Neuronal stem cell (in vitro differentiated cells): ENCODE data around the gene TAS1R2.

Source experiments
- DNase-seq: peaks from one replicate; pipeline ENCODE4 v3.0.0-alpha.2; 2013; ENCODE audit warnings: low spot score
- H2AFZ ChIP-seq: one replicate; pipeline ENCODE4 v1.6.1; 2013; ENCODE audit warnings: mild to moderate bottlenecking, low read length, inconsistent platforms
- H2AK5ac ChIP-seq: 2 replicates; pipeline ENCODE4 v1.6.1; 2013; ENCODE audit warnings: low read depth, mild to moderate bottlenecking, inconsistent platforms, low read length, moderate library complexity, mixed read lengths
- H2BK120ac ChIP-seq: 2 replicates; pipeline ENCODE4 v1.6.1; 2013; ENCODE audit warnings: low read depth, mild to moderate bottlenecking, inconsistent platforms, low read length, moderate library complexity, mixed read lengths
- H2BK12ac ChIP-seq: one replicate; pipeline ENCODE4 v1.6.1; 2013; ENCODE audit warnings: low read length, inconsistent platforms
- H2BK15ac ChIP-seq: 2 replicates; pipeline ENCODE4 v1.6.1; 2013; ENCODE audit warnings: mild to moderate bottlenecking, low read length, inconsistent platforms, mixed read lengths
- H2BK5ac ChIP-seq: one replicate; pipeline ENCODE4 v1.6.1; 2013; ENCODE audit warnings: inconsistent platforms, mild to moderate bottlenecking, low read length, moderate library complexity
- H3K14ac ChIP-seq: one replicate; pipeline ENCODE4 v1.6.1; 2013; ENCODE audit warnings: low read length, inconsistent platforms
- H3K18ac ChIP-seq: 2 replicates; pipeline ENCODE4 v1.6.1; 2013; ENCODE audit warnings: low read length, inconsistent platforms
- H3K23ac ChIP-seq: 2 replicates; pipeline ENCODE4 v1.6.1; 2013; ENCODE audit warnings: low read depth, mild to moderate bottlenecking, mixed read lengths, low read length, inconsistent platforms; ENCODE audit not compliant: poor library complexity
- H3K27ac ChIP-seq: replicated peaks from 3 replicates; pipeline ENCODE4 v1.5.1; 2013; ENCODE audit warnings: low read length, inconsistent platforms
- H3K27me3 ChIP-seq, 3 experiments: 2 replicates each; pipeline ENCODE4 v1.6.1; 2013; ENCODE audit warnings: low read length in 3 of 3, mild to moderate bottlenecking in 2 of 3, inconsistent platforms in 1 of 3, low read depth in 1 of 3, mixed read lengths in 1 of 3, moderate library complexity in 1 of 3; ENCODE audit not compliant: control insufficient read depth in 3 of 3, insufficient read depth in 3 of 3
- H3K36me3 ChIP-seq, 2 donors: replicated peaks in 1 of 2; 2 replicates each; pipeline ENCODE4 v1.6.1; 2013; ENCODE audit warnings: low read length in 2 of 2; ENCODE audit not compliant: control insufficient read depth in 2 of 2, insufficient read depth in 2 of 2
- H3K4ac ChIP-seq: 2 replicates; pipeline ENCODE4 v1.6.1; 2013; ENCODE audit warnings: inconsistent platforms, mild to moderate bottlenecking, low read length, moderate library complexity
- H3K4me1 ChIP-seq, 2 donors: 1 replicate in 1 of 2; 2 replicates in 1 of 2; pipeline ENCODE4 v1.6.1; 2013; ENCODE audit warnings: low read length in 2 of 2, low read depth in 1 of 2; ENCODE audit not compliant: control insufficient read depth in 2 of 2, insufficient read depth in 1 of 2
- H3K4me2 ChIP-seq: one replicate; pipeline ENCODE4 v1.6.1; 2013; ENCODE audit warnings: mild to moderate bottlenecking, low read length, inconsistent platforms; ENCODE audit not compliant: insufficient read depth, poor library complexity, severe bottlenecking
- H3K4me3 ChIP-seq, 2 donors: 2 replicates each; pipeline ENCODE4 v1.5.1; 2013; ENCODE audit warnings: low read length in 2 of 2, mild to moderate bottlenecking in 2 of 2, inconsistent platforms in 1 of 2, moderate library complexity in 1 of 2
- H3K79me1 ChIP-seq: one replicate; pipeline ENCODE4 v1.6.1; 2013; ENCODE audit warnings: low read depth, mild to moderate bottlenecking, inconsistent platforms, low read length, moderate library complexity
- H3K9ac ChIP-seq: one replicate; pipeline ENCODE4 v1.6.1; 2013; ENCODE audit warnings: mild to moderate bottlenecking, low read depth, low read length, inconsistent platforms; ENCODE audit not compliant: poor library complexity
- H3K9me3 ChIP-seq, 2 donors: replicated peaks in 1 of 2; 2 replicates each; pipeline versions ENCODE3 to v1.6.1; 2013; ENCODE audit warnings: low read length in 2 of 2, mild to moderate bottlenecking in 2 of 2, inconsistent platforms in 1 of 2, low read depth in 1 of 2, mixed read lengths in 1 of 2, moderate library complexity in 1 of 2; ENCODE audit not compliant: control insufficient read depth in 2 of 2, insufficient read depth in 1 of 2
- H4K8ac ChIP-seq: one replicate; pipeline ENCODE4 v1.6.1; 2013; ENCODE audit warnings: low read depth, mild to moderate bottlenecking, inconsistent platforms, low read length, moderate library complexity
- H4K91ac ChIP-seq: one replicate; pipeline ENCODE4 v1.6.1; 2013; ENCODE audit warnings: low read length, low read depth, mild to moderate bottlenecking, inconsistent platforms; ENCODE audit not compliant: poor library complexity
- WGBS, 2 donors: extraction: QIAGEN DNeasy Blood & Tissue Kit; methylation state at CpG; one replicate each; pipeline ENCODE4 v1.1.7; 2013; ENCODE audit warnings: missing lambda C conversion rate in 2 of 2, mixed read lengths in 1 of 2; ENCODE audit not compliant: insufficient read length in 2 of 2, insufficient replicate concordance in 1 of 2; ENCODE audit errors: extremely low coverage in 2 of 2; 5-methylcytosine and 5-hydroxymethylcytosine counted together

TAS1R2 gene

GRCh38 chr1:18816808-18817207 lies 42.7 kb downstream of the TAS1R2 start:
- peaks cover 0 to 25% (median 17%) of the 10 kb centered on the region in 3 experiments for H3K27me3 ChIP-seq
- no peak overlapping the region for H4K91ac ChIP-seq

DNA sequence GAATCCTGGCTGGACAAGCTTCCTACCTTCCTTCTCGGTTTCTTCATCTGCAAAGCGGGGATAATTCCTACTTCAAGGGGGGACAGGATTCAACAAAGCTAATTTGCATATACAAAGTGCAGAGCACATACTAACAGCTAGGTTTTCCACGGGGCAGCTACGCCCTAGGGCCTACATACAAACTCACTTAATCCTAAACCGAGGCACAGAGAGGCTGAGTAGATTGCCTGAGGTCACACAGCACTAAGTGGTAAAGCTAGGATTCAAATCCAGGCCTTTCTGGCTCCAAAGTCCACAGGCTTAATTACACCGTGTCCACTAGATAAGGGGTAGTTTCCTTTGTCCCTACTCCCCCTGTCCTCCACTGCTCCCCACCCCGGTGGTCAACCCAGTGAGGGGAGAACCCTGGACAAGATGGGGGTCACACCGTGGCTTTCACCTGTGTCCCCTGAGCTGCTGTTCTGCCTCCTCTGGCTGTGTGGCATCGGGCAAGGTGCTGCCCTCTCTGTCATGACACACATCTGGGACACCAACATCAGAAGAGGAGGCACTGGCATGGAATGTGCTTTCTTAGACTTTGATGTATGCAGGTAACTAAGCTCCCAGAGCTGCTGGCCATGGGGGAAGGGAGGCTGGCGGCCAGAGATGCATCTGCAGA lies 44.5 kb downstream of the TAS1R2 start:
- peak overlapping the region; percentile 27 for H2BK5ac ChIP-seq
- H2BK15ac ChIP-seq: no peak overlapping the region
- DNase-seq: no peak
- H2AK5ac ChIP-seq: no peak overlapping the region
- no peak overlapping the region for H3K9ac ChIP-seq
- H3K4ac ChIP-seq: no peak overlapping the region
- peaks cover 0 to 3% of the 10 kb centered on the region in 2 donors for H3K4me1 ChIP-seq
- no peak overlapping the region for H2BK120ac ChIP-seq
- peaks cover 0 to 19% (median 11%) of the 10 kb centered on the region in 3 experiments for H3K27me3 ChIP-seq
- no peak overlapping the region for H3K4me3 ChIP-seq
- peak overlapping the region; percentile 40 for H3K18ac ChIP-seq
- H3K14ac ChIP-seq: no peak overlapping the region
- no peak overlapping the region for H4K8ac ChIP-seq
- H2AFZ ChIP-seq: no peak overlapping the region
- no peaks in the 10 kb centered on the region for H3K79me1 ChIP-seq
- H3K23ac ChIP-seq: no peak overlapping the region
- no CpG with 5 or more reads among the region's 10 CpGs for WGBS, 2 donors
- no peak overlapping the region for H4K91ac ChIP-seq
- H3K36me3 ChIP-seq: no peaks in the 10 kb centered on the region
- no peak overlapping the region for H2BK12ac ChIP-seq
- no peaks in the 10 kb centered on the region for H3K9me3 ChIP-seq
- no peak overlapping the region for H3K4me2 ChIP-seq
- no peak overlapping the region for H3K27ac ChIP-seq

More at GRCh38 chr1:18816808-18817207, 42.7 kb downstream of the TAS1R2 start:
- H3K14ac ChIP-seq: no peak overlapping the region
- no peak overlapping the region for H2AK5ac ChIP-seq
- H2AFZ ChIP-seq: no peak overlapping the region
- H2BK12ac ChIP-seq: no peak overlapping the region
- peaks cover 0 to 6% of the 10 kb centered on the region in 2 donors for H3K4me1 ChIP-seq
- no peak overlapping the region for H3K18ac ChIP-seq
- no peak overlapping the region for H3K4ac ChIP-seq
- no peak overlapping the region for H3K23ac ChIP-seq
- DNase-seq: no peak
- no peak overlapping the region for H3K27ac ChIP-seq
- H3K36me3 ChIP-seq: no peaks in the 10 kb centered on the region
- H2BK120ac ChIP-seq: no peak overlapping the region
- no peaks in the 10 kb centered on the region for H3K79me1 ChIP-seq
- H3K9me3 ChIP-seq: no peaks in the 10 kb centered on the region
- no peak overlapping the region for H3K9ac ChIP-seq
- H2BK5ac ChIP-seq: no peak overlapping the region
- no peak overlapping the region for H2BK15ac ChIP-seq
- H4K8ac ChIP-seq: no peak overlapping the region
- H3K4me2 ChIP-seq: no peak overlapping the region
- no CpG with 5 or more reads among the region's 2 CpGs for WGBS, 2 donors
- no peak overlapping the region for H3K4me3 ChIP-seq

DNA sequence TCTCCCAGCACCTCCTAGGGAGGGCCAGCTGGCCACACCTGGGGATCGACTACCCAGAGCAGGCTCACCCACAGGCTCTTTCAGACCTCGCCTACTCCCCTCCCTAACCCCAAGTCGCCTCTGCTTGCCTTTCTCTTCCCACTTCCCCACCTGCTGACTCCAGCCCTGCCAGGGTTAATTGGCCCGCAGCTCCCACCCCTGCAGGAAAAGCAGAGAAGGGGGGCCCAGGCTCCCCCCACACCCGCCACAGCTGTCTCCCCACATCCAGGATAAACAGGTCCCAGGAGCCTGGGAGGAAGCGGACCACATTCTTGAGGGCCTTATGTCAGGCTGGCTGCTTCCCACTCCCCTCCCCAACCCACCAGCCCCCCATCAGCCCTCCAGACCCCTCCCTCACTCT lies 45.0 kb downstream of the TAS1R2 start:
- Histone ChIP-seq H3K23ac (no peak overlapping the region), H4K8ac (no peak overlapping the region), H3K27me3 (peaks cover 0 to 13% (median 5%) of the 10 kb centered on the region in 3 experiments), H3K9ac (no peak overlapping the region), H2BK5ac (peak overlapping the region; percentile 27), H2AK5ac (no peak overlapping the region), H3K14ac (no peak overlapping the region), H3K4me3 (no peak overlapping the region), H3K4ac (no peak overlapping the region), H3K4me2 (no peak overlapping the region), H3K4me1 (peaks cover 0 to 3% of the 10 kb centered on the region in 2 donors), H2AFZ (no peak overlapping the region), H3K79me1 (no peaks in the 10 kb centered on the region), H3K27ac (no peak overlapping the region), H2BK120ac (no peak overlapping the region), H3K36me3 (no peaks in the 10 kb centered on the region), H2BK15ac (no peak overlapping the region), H4K91ac (no peak overlapping the region), H3K18ac (peak overlapping the region; percentile 20), H2BK12ac (no peak overlapping the region), H3K9me3 (no peaks in the 10 kb centered on the region)
- no CpG with 5 or more reads among the region's 6 CpGs for WGBS, 2 donors
- DNase-seq: no peak

- H2BK15ac ChIP-seq: no peak overlapping the region
- H3K18ac ChIP-seq: no peak overlapping the region
- H3K23ac ChIP-seq: no peak overlapping the region
- H3K4ac ChIP-seq: no peak overlapping the region
- no peak for DNase-seq
- no peak overlapping the region for H3K27ac ChIP-seq
- peaks cover 0 to 3% of the 10 kb centered on the region in 2 donors for H3K4me1 ChIP-seq
- H3K9me3 ChIP-seq: no peaks in the 10 kb centered on the region
- no peak overlapping the region for H2BK12ac ChIP-seq
- peaks cover 0 to 2% (median under 1%) of the 10 kb centered on the region in 3 experiments for H3K27me3 ChIP-seq
- H2AK5ac ChIP-seq: no peak overlapping the region
- H2AFZ ChIP-seq: no peak overlapping the region
- H3K4me3 ChIP-seq: no peak overlapping the region
- no peak overlapping the region for H3K4me2 ChIP-seq
- WGBS, 2 donors: no CpG with 5 or more reads among the region's 7 CpGs
- H4K91ac ChIP-seq: no peak overlapping the region
- H3K36me3 ChIP-seq: no peaks in the 10 kb centered on the region
- H3K9ac ChIP-seq: no peak overlapping the region
- no peak overlapping the region for H3K14ac ChIP-seq
- no peaks in the 10 kb centered on the region for H3K79me1 ChIP-seq
- H2BK120ac ChIP-seq: no peak overlapping the region
- H2BK5ac ChIP-seq: no peak overlapping the region
- H4K8ac ChIP-seq: no peak overlapping the region
Observed at GRCh38 chr1:18812453-18812939, 47.0 kb downstream of the TAS1R2 start.
